SU-DHL-6 (cell line): ENCODE results near the gene SKOR2.

Experiments used
- CTCF ChIP-seq: fragments of 200-600 bp; sonication (generic); IDR thresholded peaks from one replicate; pipeline ENCODE4 v1.5.1; 2017; ENCODE audit warnings: antibody characterized with exemption, mild to moderate bottlenecking, low read length, moderate library complexity; ENCODE audit not compliant: insufficient read depth, poor library complexity, severe bottlenecking
- EZH2phosphoT487 ChIP-seq: fragments of 200-600 bp; sonication (generic), shearing (Covaris generic); conservative IDR thresholded peaks from 2 replicates; pipeline ENCODE4 v1.6.1; 2018; ENCODE audit warnings: mild to moderate bottlenecking, antibody characterized with exemption, low read length, moderate library complexity, mixed read lengths

GRCh38 chr18:47244086-47244485, 7.4 kb downstream of the SKOR2 start:
- no peak for TF ChIP-seq CTCF
- no peak for TF ChIP-seq EZH2phosphoT487
